OCI-LY1 (cell line): Measurements from ENCODE around the gene MACROD2.

ENCODE experiments used
- EZH2 ChIP-seq: fragments of 200-600 bp; sonication (generic), shearing (Covaris generic); IDR thresholded peaks from 2 replicates; pipeline ENCODE4 v1.8.0; 2017; ENCODE audit warnings: borderline replicate concordance, mixed run types, mild to moderate bottlenecking, antibody characterized with exemption, low read length, moderate library complexity, mixed read lengths
- TF ChIP-seq, protein P1 (sequence below): fragments of 200-600 bp; sonication (generic), shearing (Covaris generic); IDR thresholded peaks from 2 replicates; pipeline ENCODE4 v1.5.1; 2017; ENCODE audit warnings: mild to moderate bottlenecking, antibody characterized with exemption, low read length, moderate library complexity, mixed read lengths

DNA sequence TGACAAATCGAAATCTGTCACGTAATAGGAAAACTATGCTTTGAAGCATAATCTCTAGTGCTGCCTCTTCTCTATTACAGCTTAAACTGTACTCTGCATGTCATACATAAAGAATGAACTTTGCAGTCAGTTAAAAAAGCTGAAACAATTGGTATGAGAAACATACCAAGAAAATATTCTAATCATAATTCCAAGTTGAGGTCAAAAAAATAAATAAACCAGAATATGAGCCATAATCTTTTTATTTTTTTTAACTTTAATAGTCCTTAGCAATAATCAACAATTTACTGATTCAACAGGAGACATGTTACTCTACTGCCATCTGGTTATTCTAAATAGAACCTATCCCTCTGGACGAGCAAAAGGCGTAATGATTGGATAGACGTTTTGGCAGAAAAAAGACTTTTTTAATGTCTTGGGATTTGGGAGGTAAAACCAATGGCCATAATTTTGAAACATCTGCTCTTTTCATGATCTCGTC, 566.5 kb downstream of the MACROD2 start:
- TF ChIP-seq, protein P1, sequence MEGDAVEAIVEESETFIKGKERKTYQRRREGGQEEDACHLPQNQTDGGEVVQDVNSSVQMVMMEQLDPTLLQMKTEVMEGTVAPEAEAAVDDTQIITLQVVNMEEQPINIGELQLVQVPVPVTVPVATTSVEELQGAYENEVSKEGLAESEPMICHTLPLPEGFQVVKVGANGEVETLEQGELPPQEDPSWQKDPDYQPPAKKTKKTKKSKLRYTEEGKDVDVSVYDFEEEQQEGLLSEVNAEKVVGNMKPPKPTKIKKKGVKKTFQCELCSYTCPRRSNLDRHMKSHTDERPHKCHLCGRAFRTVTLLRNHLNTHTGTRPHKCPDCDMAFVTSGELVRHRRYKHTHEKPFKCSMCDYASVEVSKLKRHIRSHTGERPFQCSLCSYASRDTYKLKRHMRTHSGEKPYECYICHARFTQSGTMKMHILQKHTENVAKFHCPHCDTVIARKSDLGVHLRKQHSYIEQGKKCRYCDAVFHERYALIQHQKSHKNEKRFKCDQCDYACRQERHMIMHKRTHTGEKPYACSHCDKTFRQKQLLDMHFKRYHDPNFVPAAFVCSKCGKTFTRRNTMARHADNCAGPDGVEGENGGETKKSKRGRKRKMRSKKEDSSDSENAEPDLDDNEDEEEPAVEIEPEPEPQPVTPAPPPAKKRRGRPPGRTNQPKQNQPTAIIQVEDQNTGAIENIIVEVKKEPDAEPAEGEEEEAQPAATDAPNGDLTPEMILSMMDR = no peak
- no peak for TF ChIP-seq EZH2
